SK-N-SH treated with all-trans-retinoic acid at 6 μM for 48 hours (cell line): ENCODE results near the gene GCN1.

Experiments used
- CREB5 ChIP-seq: fragments of 250-450 bp; sonication (Bioruptor Pico); IDR thresholded peaks from 2 replicates; pipeline ENCODE4 v1.5.1; 2020; ENCODE audit warnings: low read depth, mild to moderate bottlenecking, moderate library complexity
- ESRRG ChIP-seq: fragments of 250-450 bp; sonication (Bioruptor Pico); IDR thresholded peaks from 2 replicates; pipeline ENCODE4 v1.6.1; 2021; ENCODE audit warnings: mild to moderate bottlenecking
- OSR1 ChIP-seq: fragments of 250-450 bp; sonication (Bioruptor Pico); IDR thresholded peaks from 2 replicates; pipeline ENCODE4 v1.8.0; 2022; ENCODE audit warnings: moderate library complexity, mild to moderate bottlenecking, inconsistent platforms
- POU6F1 ChIP-seq: fragments of 250-450 bp; sonication (Bioruptor Pico); IDR thresholded peaks from 2 replicates; pipeline ENCODE4 v1.8.0; 2021; ENCODE audit warnings: low read depth, mild to moderate bottlenecking, moderate library complexity, borderline replicate concordance
- RARB ChIP-seq: fragments of 250-450 bp; sonication (Bioruptor Pico); IDR thresholded peaks from 2 replicates; pipeline ENCODE4 v1.8.0; 2021; ENCODE audit warnings: mild to moderate bottlenecking, moderate library complexity
- SNAI2 ChIP-seq: fragments of 250-450 bp; sonication (Bioruptor Pico); IDR thresholded peaks from 2 replicates; pipeline ENCODE4 v1.5.0; 2020; ENCODE audit warnings: mild to moderate bottlenecking, moderate library complexity
- TOX ChIP-seq: fragments of 250-450 bp; sonication (Bioruptor Pico); IDR thresholded peaks from 2 replicates; pipeline ENCODE4 v1.8.0; 2021; ENCODE audit warnings: mild to moderate bottlenecking, moderate library complexity, borderline replicate concordance
- ZC3H10 ChIP-seq: fragments of 250-450 bp; sonication (Bioruptor Pico); IDR thresholded peaks from 2 replicates; pipeline ENCODE4 v1.5.1; 2021; ENCODE audit warnings: mild to moderate bottlenecking, moderate library complexity
- ZFP3 ChIP-seq: fragments of 250-450 bp; sonication (Bioruptor Pico); IDR thresholded peaks from 2 replicates; pipeline ENCODE4 v1.5.0; 2020; ENCODE audit warnings: mild to moderate bottlenecking, moderate library complexity
- ZFP30 ChIP-seq: fragments of 450-650 bp; formaldehyde crosslinking; IDR thresholded peaks from 2 replicates; pipeline ENCODE4 v1.5.0; 2022; ENCODE audit warnings: mild to moderate bottlenecking, moderate library complexity
- ZNF565 ChIP-seq: fragments of 450-650 bp; formaldehyde crosslinking; conservative IDR thresholded peaks from 2 replicates; pipeline ENCODE4 v1.5.0; 2020; ENCODE audit warnings: low read depth, mild to moderate bottlenecking, moderate library complexity
- TF ChIP-seq, protein P1 (sequence below): fragments of 250-450 bp; sonication (Bioruptor Pico); IDR thresholded peaks from 2 replicates; pipeline ENCODE4 v1.8.0; 2020; ENCODE audit warnings: mild to moderate bottlenecking, moderate library complexity, borderline replicate concordance

GRCh38 chr12:120228041-120228290 lies 33.5 kb upstream of the GCN1 start:
- TF ChIP-seq POU6F1 (no peak), ZC3H10 (CRISPR knock-in tag) (no peak), ZFP30 (no peak), ESRRG (CRISPR knock-in tag) (no peak), RARB (CRISPR knock-in tag) (no peak), ZFP3 (CRISPR knock-in tag) (no peak), SNAI2 (CRISPR knock-in tag) (no peak), TOX (CRISPR knock-in tag) (no peak), ZNF565 (no peak), CREB5 (CRISPR knock-in tag) (no peak), OSR1 (CRISPR knock-in tag) (no peak)
- TF ChIP-seq, protein P1, sequence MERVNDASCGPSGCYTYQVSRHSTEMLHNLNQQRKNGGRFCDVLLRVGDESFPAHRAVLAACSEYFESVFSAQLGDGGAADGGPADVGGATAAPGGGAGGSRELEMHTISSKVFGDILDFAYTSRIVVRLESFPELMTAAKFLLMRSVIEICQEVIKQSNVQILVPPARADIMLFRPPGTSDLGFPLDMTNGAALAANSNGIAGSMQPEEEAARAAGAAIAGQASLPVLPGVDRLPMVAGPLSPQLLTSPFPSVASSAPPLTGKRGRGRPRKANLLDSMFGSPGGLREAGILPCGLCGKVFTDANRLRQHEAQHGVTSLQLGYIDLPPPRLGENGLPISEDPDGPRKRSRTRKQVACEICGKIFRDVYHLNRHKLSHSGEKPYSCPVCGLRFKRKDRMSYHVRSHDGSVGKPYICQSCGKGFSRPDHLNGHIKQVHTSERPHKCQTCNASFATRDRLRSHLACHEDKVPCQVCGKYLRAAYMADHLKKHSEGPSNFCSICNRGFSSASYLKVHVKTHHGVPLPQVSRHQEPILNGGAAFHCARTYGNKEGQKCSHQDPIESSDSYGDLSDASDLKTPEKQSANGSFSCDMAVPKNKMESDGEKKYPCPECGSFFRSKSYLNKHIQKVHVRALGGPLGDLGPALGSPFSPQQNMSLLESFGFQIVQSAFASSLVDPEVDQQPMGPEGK (CRISPR knock-in tag), result no peak
